Umbilical cord (tissue), 2 donors: ENCODE data around the gene TMEM79. TPM values are rescaled to one million over a fixed set of nuclear protein-coding genes. Genes with fewer than 3 reads are reported as not detected.
"Not testable (repeated sequence)": the region's sequence is repeated elsewhere in the genome, so short reads cannot be mapped to it uniquely, and the experiment has no call there.

Experiments
- DNase-seq: peaks from one replicate; pipeline ENCODE4 v3.0.0-alpha.2; 2015; ENCODE audit warnings: low spot score
- total RNA-seq: library from RNA; depleted of rRNA; stranded (reverse); fragments of >200 nt; gene quantifications from one replicate; pipeline ENCODE4 v1.2.3, GENCODE V29; 2014; ENCODE audit warnings: low replicate concordance; ENCODE audit not compliant: insufficient read depth

The TMEM79 gene
- total RNA-seq, 1 donor from 2014 or later, result 3.4 TPM

- DNase-seq, result no peak
Observed at GRCh38 chr1:156308078-156308477, 24.0 kb downstream of the TMEM79 start.

- DNase-seq, result no peak
Observed at GRCh38 chr1:156310962-156311361, 26.8 kb downstream of the TMEM79 start.

DNA sequence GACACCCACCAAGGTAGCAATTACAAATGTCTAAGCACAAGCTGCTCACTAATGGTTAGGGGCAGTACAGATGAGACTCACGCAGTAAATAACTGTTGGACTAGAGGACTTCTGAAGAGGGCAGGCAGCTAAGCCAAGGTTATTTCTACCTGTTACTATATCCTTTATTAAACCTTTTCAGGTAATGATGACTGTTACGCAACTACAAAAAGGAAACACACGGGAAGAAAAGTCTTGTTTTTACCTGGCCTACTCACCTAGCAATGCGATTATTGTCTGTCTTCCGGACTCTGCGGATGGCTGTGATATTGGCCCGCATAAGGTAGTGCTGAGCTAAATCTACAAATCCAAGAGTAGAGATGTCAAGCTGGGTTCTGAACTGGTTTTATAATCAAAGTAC is 32.8 kb downstream of the TMEM79 start:
- no peak for DNase-seq

GRCh38 chr1:156319664-156320063 is 35.5 kb downstream of the TMEM79 start:
- peak; percentile 15 for DNase-seq

GRCh38 chr1:156320560-156320959 is 36.4 kb downstream of the TMEM79 start:
- no peak for DNase-seq

DNA sequence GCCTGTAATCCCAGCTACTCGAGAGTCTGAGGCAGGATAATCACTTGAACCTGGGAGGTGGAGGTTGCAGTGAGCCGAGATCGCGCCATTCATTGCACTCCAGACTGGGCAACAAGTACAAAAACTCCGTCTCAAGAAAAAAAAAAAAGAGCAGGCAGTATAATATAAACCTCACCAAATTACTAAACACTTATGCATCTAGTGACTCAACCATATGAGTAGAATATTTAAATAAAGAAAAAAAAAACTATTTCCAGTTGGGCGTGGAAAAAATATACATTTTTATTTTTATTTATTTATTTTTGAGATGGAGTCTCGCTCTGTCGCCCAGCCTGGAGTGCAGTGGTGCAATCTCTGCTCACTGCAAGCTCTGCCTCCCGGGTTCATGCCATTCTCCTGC is 39.1 kb downstream of the TMEM79 start:
- DNase-seq, result not testable (repeated sequence)

DNA sequence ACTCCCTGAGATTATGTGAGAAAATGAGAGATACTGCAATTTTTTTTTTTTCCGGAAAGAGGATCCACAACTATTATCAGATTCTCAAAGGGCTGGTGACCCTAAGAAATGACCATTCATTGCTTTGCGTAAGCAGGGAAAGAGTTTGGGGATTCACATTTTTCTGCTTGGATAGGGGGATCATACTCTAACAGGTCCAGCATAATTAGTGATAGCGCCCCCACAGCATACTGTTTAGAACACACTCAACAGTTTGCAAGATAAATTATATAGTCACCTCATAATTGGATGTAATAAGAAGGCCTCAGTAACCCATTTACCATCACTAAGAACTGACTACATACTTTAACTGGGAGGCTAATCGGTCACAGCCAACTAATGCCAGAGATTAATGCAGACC is 52.1 kb downstream of the TMEM79 start:
- no peak for DNase-seq

DNA sequence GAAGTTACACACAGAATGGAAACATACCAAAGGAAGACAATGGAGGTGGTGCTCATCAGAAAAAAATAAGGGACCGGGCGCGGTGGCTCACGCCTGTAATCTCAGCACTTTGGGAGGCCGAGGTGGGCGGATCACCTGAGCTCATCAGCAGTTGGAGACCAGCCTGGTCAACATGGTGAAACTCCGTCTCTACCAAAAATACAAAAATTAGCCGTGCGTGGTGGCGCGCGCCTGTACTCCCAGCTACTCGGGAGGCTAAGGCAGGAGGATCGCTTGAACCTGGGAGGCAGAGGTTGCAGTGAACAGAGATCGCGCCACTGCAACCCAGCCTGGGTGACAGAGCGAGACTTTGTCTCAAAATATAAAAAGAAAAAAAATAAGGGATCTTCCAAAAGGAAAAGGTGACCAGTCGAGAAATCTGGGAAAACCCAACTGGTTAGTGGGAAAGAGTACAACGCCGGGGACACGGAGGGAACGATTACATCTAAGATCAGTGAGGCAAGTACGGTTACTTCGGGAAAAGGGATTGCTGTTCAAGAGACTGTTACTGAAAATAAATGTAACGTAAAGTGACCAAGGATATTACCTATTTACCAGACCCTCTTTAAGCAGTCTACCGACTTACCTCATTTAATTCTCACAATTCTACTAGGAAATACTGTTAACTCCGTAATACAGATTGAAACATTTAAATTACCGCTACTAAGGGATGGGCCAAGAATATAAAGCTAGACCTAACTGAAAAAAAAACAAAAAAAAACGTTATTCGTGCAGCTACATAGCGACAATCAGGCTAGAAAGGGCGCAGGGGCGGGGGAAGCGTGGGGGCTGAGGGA is 53.1 kb downstream of the TMEM79 start:
- no peak for DNase-seq

GRCh38 chr1:156337888-156338179 is 53.7 kb downstream of the TMEM79 start:
- no peak for DNase-seq

GRCh38 chr1:156338180-156338976 is 54.3 kb downstream of the TMEM79 start, which contains the start of the genes CCT3 and TSACC:
Gene CCT3, minus strand, starts transcription at chr1:156338292. Its CDS starts 108 bp downstream, at chr1:156338184.
Gene TSACC, plus strand, starts transcription at chr1:156338526. Its CDS starts 1,232 bp downstream, at chr1:156339758.
- peak; percentile 100 for DNase-seq

Other genes starting within 250 kb of the TMEM79 start
- 5.3 TPM for gene UBQLN4, start 230.5 kb upstream of the TMEM79 start, total RNA-seq
- gene LAMTOR2, start 229.5 kb upstream of the TMEM79 start, total RNA-seq, result 17.6 TPM
- 2.2 TPM for gene RAB25, start 223.2 kb upstream of the TMEM79 start, total RNA-seq
- gene MEX3A, start 201.9 kb upstream of the TMEM79 start, total RNA-seq, result 4.6 TPM
- 422 TPM for gene LMNA, start 169.6 kb upstream of the TMEM79 start, total RNA-seq
- gene SEMA4A, start 130.7 kb upstream of the TMEM79 start, total RNA-seq, result 11.8 TPM
- 3.9 TPM for gene SLC25A44, start 90.2 kb upstream of the TMEM79 start, total RNA-seq
- 19.3 TPM for gene PMF1, start 71.3 kb upstream of the TMEM79 start, total RNA-seq
- gene BGLAP, start 42.1 kb upstream of the TMEM79 start, total RNA-seq, result not detected
- gene PAQR6, start 36.3 kb upstream of the TMEM79 start, total RNA-seq, result not detected
- 43.3 TPM for gene SMG5, start 1.5 kb upstream of the TMEM79 start, total RNA-seq
- 20.7 TPM for gene GLMP, start 11.4 kb downstream of the TMEM79 start, total RNA-seq
- 6.0 TPM for gene VHLL, start 15.0 kb downstream of the TMEM79 start, total RNA-seq
- gene CCT3, start 54.0 kb downstream of the TMEM79 start, total RNA-seq, result 240 TPM
- not detected for gene TSACC, start 54.2 kb downstream of the TMEM79 start, total RNA-seq
- not detected for gene RHBG, start 84.9 kb downstream of the TMEM79 start, total RNA-seq
- 5.5 TPM for gene MEF2D, start 216.4 kb downstream of the TMEM79 start, total RNA-seq